Cardiac muscle cell (in vitro differentiated cells and primary cell): Measurements from ENCODE around the gene DDX41. TPM values are rescaled to one million over a fixed set of nuclear protein-coding genes. Genes with fewer than 3 reads are reported as not detected.

Experiments
- DNase-seq, 2 donors: peaks; one replicate each; pipeline versions ENCODE4 v3.0.0 to v3.0.0-alpha.2; 2010 to 2017; ENCODE audit warnings: low read depth in 1 of 2, low spot score in 1 of 2
- H3K27ac ChIP-seq: fragments of 200-600 bp; sonication (generic); 2 replicates; pipeline ENCODE4 v1.5.1; 2016
- H3K27me3 ChIP-seq: fragments of 200-600 bp; sonication (generic); 2 replicates; pipeline ENCODE4 v1.6.0; 2016; ENCODE audit warnings: control low read depth
- H3K36me3 ChIP-seq: fragments of 200-600 bp; sonication (generic); 2 replicates; pipeline ENCODE4 v1.5.1; 2016; ENCODE audit warnings: control low read depth
- H3K4me1 ChIP-seq: fragments of 200-600 bp; sonication (generic); 2 replicates; pipeline ENCODE4 v1.8.1; 2017; ENCODE audit warnings: low read depth, mild to moderate bottlenecking, mixed run types
- H3K4me3 ChIP-seq: fragments of 200-600 bp; sonication (generic); 2 replicates; pipeline ENCODE4 v1.5.1; 2016; ENCODE audit warnings: mild to moderate bottlenecking
- H3K9me3 ChIP-seq: fragments of 200-600 bp; sonication (generic); 2 replicates; pipeline ENCODE4 v1.5.1; 2017; ENCODE audit warnings: low read depth, mild to moderate bottlenecking, control low read depth
- polyA plus RNA-seq: library from polyadenylated mRNA; unstranded; fragments of >200 nt; fragmentation: Nextera tagmentation; extraction: Ambion mirVana; gene quantifications from 2 replicates; pipeline ENCODE4 v1.2.1, GENCODE V29; 2016
- total RNA-seq: library from RNA; depleted of rRNA; stranded (reverse); fragments of >200 nt; gene quantifications from 2 replicates; pipeline ENCODE4 v1.2.3, GENCODE V29; 2016
- TF ChIP-seq, protein P1 (sequence below): IDR thresholded peaks from 2 replicates; pipeline ENCODE4 v1.5.1; 2012; ENCODE audit warnings: low read depth, mild to moderate bottlenecking, low read length

The DDX41 gene
- total and polyA plus RNA-seq, 2 experiments from 2014 or later = 109 to 183 TPM

DNA sequence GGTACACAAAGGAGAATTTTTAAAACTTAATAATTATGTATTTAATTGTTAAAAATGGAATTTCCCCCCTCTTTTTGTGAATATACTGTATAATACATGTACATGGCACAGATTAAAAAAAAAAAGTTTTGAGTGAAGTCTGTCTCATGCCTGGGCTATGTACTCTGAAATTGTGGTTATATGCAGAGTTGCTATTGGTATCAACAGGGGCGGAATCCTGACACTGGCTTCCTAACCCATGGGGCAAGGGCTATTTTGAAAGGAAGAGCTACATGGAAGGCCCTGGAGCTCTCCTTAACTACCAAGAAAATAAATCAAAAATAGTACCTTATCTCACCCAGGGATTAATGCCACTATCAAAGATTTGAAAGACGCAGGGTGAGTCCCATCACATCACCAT, 38.5 kb upstream of the DDX41 start:
- no peak overlapping the region for H3K27ac ChIP-seq
- TF ChIP-seq, protein P1, sequence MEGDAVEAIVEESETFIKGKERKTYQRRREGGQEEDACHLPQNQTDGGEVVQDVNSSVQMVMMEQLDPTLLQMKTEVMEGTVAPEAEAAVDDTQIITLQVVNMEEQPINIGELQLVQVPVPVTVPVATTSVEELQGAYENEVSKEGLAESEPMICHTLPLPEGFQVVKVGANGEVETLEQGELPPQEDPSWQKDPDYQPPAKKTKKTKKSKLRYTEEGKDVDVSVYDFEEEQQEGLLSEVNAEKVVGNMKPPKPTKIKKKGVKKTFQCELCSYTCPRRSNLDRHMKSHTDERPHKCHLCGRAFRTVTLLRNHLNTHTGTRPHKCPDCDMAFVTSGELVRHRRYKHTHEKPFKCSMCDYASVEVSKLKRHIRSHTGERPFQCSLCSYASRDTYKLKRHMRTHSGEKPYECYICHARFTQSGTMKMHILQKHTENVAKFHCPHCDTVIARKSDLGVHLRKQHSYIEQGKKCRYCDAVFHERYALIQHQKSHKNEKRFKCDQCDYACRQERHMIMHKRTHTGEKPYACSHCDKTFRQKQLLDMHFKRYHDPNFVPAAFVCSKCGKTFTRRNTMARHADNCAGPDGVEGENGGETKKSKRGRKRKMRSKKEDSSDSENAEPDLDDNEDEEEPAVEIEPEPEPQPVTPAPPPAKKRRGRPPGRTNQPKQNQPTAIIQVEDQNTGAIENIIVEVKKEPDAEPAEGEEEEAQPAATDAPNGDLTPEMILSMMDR = no peak
- H3K27me3 ChIP-seq = no peaks in the 10 kb centered on the region
- H3K4me3 ChIP-seq = no peak overlapping the region
- DNase-seq = no peak
- peaks cover 16% of the 10 kb centered on the region for H3K4me1 ChIP-seq
- H3K9me3 ChIP-seq = no peaks in the 10 kb centered on the region
- peaks cover 6% of the 10 kb centered on the region for H3K36me3 ChIP-seq

DNA sequence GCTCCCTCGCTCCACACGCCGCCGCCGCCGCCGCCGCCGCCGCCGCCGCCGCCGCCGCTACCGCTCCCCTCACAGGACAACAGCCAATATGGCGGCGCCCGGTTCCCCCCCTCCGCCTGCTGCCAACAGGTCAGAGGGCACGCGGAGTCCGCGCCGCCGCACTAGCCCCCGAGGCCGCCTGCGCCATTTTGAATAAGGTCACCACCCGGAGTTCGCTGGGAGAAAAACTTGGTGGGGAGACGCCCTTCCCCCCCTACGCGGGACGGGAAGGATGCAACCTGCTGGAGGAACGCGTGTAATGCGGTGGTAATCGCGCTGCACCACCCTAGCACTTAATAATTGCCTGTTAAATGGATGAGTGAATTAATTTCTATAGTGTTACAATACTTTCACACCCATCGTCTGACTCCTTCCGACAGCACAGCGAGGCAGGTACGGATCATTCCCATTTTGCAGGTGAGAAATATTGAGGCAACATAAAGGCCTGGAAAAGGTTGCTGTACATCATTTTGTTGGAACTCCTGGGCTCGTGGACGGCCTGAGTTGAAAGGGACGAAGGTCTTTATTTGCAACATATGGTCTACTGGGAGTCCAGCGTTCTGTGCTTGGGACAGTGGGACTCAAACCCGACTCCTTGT, 37.8 kb upstream of the DDX41 start, which contains the start of gene FAM193B:
Gene FAM193B, minus strand, starts transcription at position 90 of the 638 bp plus-strand sequence. CDS start 105 bp downstream, outside the sequence.
- Histone ChIP-seq H3K4me3 (peak within 1 kb of the TSS; percentile 89), H3K27me3 (no peaks in the 10 kb centered on the region), H3K4me1 (peaks cover 16% of the 10 kb centered on the region), H3K36me3 (peaks cover 6% of the 10 kb centered on the region), H3K27ac (peak within 1 kb of the TSS; percentile 75), H3K9me3 (no peaks in the 10 kb centered on the region)
- DNase-seq = peak; percentile 94 to 95
- TF ChIP-seq, protein P1 = peak; percentile 23

GRCh38 chr5:177553671-177554429, 37.1 kb upstream of the DDX41 start:
- peak overlapping the region; percentile 75 for H3K27ac ChIP-seq
- H3K36me3 ChIP-seq = peaks cover 6% of the 10 kb centered on the region
- H3K9me3 ChIP-seq = no peaks in the 10 kb centered on the region
- no peaks in the 10 kb centered on the region for H3K27me3 ChIP-seq
- H3K4me3 ChIP-seq = peak overlapping the region; percentile 89
- DNase-seq = peak; percentile 12 to 51
- H3K4me1 ChIP-seq = peaks cover 16% of the 10 kb centered on the region
- TF ChIP-seq, protein P1 = no peak

- Histone ChIP-seq H3K9me3 (no peaks in the 10 kb centered on the region), H3K27ac (peak overlapping the region; percentile 75), H3K27me3 (no peaks in the 10 kb centered on the region), H3K4me1 (peaks cover 16% of the 10 kb centered on the region), H3K36me3 (peaks cover 6% of the 10 kb centered on the region), H3K4me3 (peak overlapping the region; percentile 89)
- DNase-seq = peak in 1 of 2 donors; percentile 30
- TF ChIP-seq, protein P1 = no peak
Observed at GRCh38 chr5:177552839-177553455, 36.2 kb upstream of the DDX41 start.

GRCh38 chr5:177550122-177550521, 33.4 kb upstream of the DDX41 start:
- Histone ChIP-seq H3K27me3 (no peaks in the 10 kb centered on the region), H3K9me3 (no peaks in the 10 kb centered on the region), H3K27ac (no peak overlapping the region), H3K36me3 (peaks cover 6% of the 10 kb centered on the region), H3K4me1 (peaks cover 6% of the 10 kb centered on the region), H3K4me3 (no peak overlapping the region)
- TF ChIP-seq, protein P1 = no peak
- DNase-seq = no peak
